Liver (tissue), 9 donors: ENCODE measurements around the gene OCEL1. TPM values are rescaled to one million over a fixed set of nuclear protein-coding genes. Genes with fewer than 3 reads are reported as not detected.

Source experiments
- DNase-seq: peaks from one replicate; pipeline ENCODE4 v3.0.0-alpha.2; 2017; ENCODE audit warnings: low spot score
- H3K27ac ChIP-seq, 2 donors: one replicate each; pipeline ENCODE4 v1.7.0; 2013; ENCODE audit warnings: inconsistent platforms in 2 of 2, low read length in 2 of 2, control low read depth in 1 of 2, low read depth in 1 of 2, mild to moderate bottlenecking in 1 of 2
- H3K27me3 ChIP-seq, 4 donors: one replicate each; pipeline versions ENCODE4 v1.6.1 to v1.7.0; 2013; ENCODE audit warnings: low read length in 3 of 4, inconsistent platforms in 1 of 4, mild to moderate bottlenecking in 1 of 4, moderate library complexity in 1 of 4; ENCODE audit not compliant: control insufficient read depth in 4 of 4, insufficient read depth in 4 of 4
- H3K36me3 ChIP-seq, 4 donors: one replicate each; pipeline versions ENCODE4 v1.6.1 to v1.7.0; 2013; ENCODE audit warnings: low read length in 3 of 4, mild to moderate bottlenecking in 3 of 4, low read depth in 1 of 4, moderate library complexity in 1 of 4; ENCODE audit not compliant: control insufficient read depth in 4 of 4, insufficient read depth in 3 of 4
- H3K4me1 ChIP-seq, 4 donors: one replicate each; pipeline versions ENCODE4 v1.6.1 to v1.7.0; 2013; ENCODE audit warnings: low read length in 3 of 4, mild to moderate bottlenecking in 3 of 4, moderate library complexity in 1 of 4; ENCODE audit not compliant: control insufficient read depth in 4 of 4, insufficient read depth in 4 of 4
- H3K4me3 ChIP-seq, 3 donors: one replicate each; pipeline versions ENCODE4 v1.6.1 to v1.7.0; 2013; ENCODE audit warnings: low read length in 3 of 3, control low read depth in 1 of 3, low read depth in 1 of 3, mild to moderate bottlenecking in 1 of 3
- H3K9ac ChIP-seq, 2 donors: one replicate each; pipeline ENCODE4 v1.7.0; 2013; ENCODE audit warnings: low read length in 2 of 2, mild to moderate bottlenecking in 2 of 2, moderate library complexity in 2 of 2, control low read depth in 1 of 2, low read depth in 1 of 2
- H3K9me3 ChIP-seq, 4 donors: one replicate each; pipeline versions ENCODE4 v1.6.1 to v1.7.0; 2013; ENCODE audit warnings: low read length in 3 of 4; ENCODE audit not compliant: control insufficient read depth in 4 of 4
- ATF3 ChIP-seq: IDR thresholded peaks from 2 replicates; pipeline ENCODE4 v1.6.1; 2016; ENCODE audit warnings: antibody characterized with exemption
- CTCF ChIP-seq: fragments of 150-350 bp; IDR thresholded peaks from 2 replicates; pipeline ENCODE4 v1.5.1; 2017; ENCODE audit warnings: improper control_type of control experiment, low read depth, low read length; ENCODE audit not compliant: missing input control
- EGR1 ChIP-seq, 2 donors: IDR thresholded peaks; 2 replicates each; pipeline ENCODE4 v1.6.1; 2016 to 2018; ENCODE audit warnings: antibody characterized with exemption in 2 of 2, low read depth in 2 of 2
- FOXA1 ChIP-seq: IDR thresholded peaks from 2 replicates; pipeline ENCODE4 v1.6.1; 2016; ENCODE audit warnings: antibody characterized with exemption
- FOXA2 ChIP-seq: IDR thresholded peaks from 2 replicates; pipeline ENCODE4 v1.6.1; 2016; ENCODE audit warnings: antibody characterized with exemption
- GABPA ChIP-seq, 2 donors: IDR thresholded peaks in 1 of 2; conservative IDR thresholded peaks in 1 of 2; 2 replicates each; pipeline ENCODE4 v1.6.1; 2016; ENCODE audit warnings: antibody characterized with exemption in 2 of 2, mild to moderate bottlenecking in 1 of 2, moderate library complexity in 1 of 2
- JUND ChIP-seq, 2 donors: IDR thresholded peaks; 2 replicates each; pipeline ENCODE4 v1.6.1; 2016; ENCODE audit warnings: antibody characterized with exemption in 2 of 2
- REST ChIP-seq: IDR thresholded peaks from 2 replicates; pipeline ENCODE4 v1.6.1; 2016; ENCODE audit warnings: antibody characterized with exemption, mild to moderate bottlenecking
- RXRA ChIP-seq, 2 donors: IDR thresholded peaks; 2 replicates each; pipeline ENCODE4 v1.6.1; 2017 to 2018; ENCODE audit warnings: antibody characterized with exemption in 2 of 2, mild to moderate bottlenecking in 1 of 2
- TAF1 ChIP-seq: conservative IDR thresholded peaks from 2 replicates; pipeline ENCODE4 v1.6.1; 2016; ENCODE audit warnings: antibody characterized with exemption, mild to moderate bottlenecking
- YY1 ChIP-seq: IDR thresholded peaks from 2 replicates; pipeline ENCODE4 v1.6.1; 2016; ENCODE audit warnings: antibody characterized with exemption, mild to moderate bottlenecking
- ZBTB33 ChIP-seq: IDR thresholded peaks from 2 replicates; pipeline ENCODE4 v1.6.1; 2016; ENCODE audit warnings: antibody characterized with exemption
- WGBS: extraction: QIAGEN DNeasy Blood & Tissue Kit; methylation state at CpG from one replicate; pipeline ENCODE4 v1.1.7; 2013; 5-methylcytosine and 5-hydroxymethylcytosine counted together
- polyA plus RNA-seq, 2 donors: library from polyadenylated mRNA; stranded (reverse) in 1 of 2; unstranded in 1 of 2; fragments of 200-250 nt in 1 of 2; fragments of >200 nt in 1 of 2; fragmentation: Nextera tagmentation in 1 of 2; extraction: Ambion mirVana in 1 of 2; gene quantifications; one replicate each; pipeline versions ENCODE4 v1.2.1 to v1.2.3, GENCODE V29; 2013 to 2015
- total RNA-seq, 2 donors: library from RNA; depleted of rRNA; stranded (reverse); fragments of >200 nt; gene quantifications; one replicate each; pipeline ENCODE4 v1.2.3, GENCODE V29; 2014
- donor health status: healthy.
- donor health status: healthy.
- donor health status: healthy.
- donor health status: healthy.
- donor health status: healthy.

The OCEL1 gene
- total and polyA plus RNA-seq, 4 donors, result 4.9 to 32.5 (median 20.8) TPM

- no peak overlapping the region for H3K9ac ChIP-seq
- peaks cover 0 to 8% (median 6%) of the 10 kb centered on the region in 4 donors for H3K4me1 ChIP-seq
- no peak for TF ChIP-seq ZBTB33
- no peak for TF ChIP-seq FOXA2
- no peak for TF ChIP-seq FOXA1
- no peak for TF ChIP-seq YY1
- TF ChIP-seq ATF3, result no peak
- no peak for TF ChIP-seq TAF1
- no peak for TF ChIP-seq CTCF
- no peak for DNase-seq
- no peaks in the 10 kb centered on the region for H3K9me3 ChIP-seq
- no peak overlapping the region for H3K27ac ChIP-seq
- peaks cover 8 to 34% (median 10%) of the 10 kb centered on the region in 4 donors for H3K36me3 ChIP-seq
- no peak overlapping the region for H3K4me3 ChIP-seq
- WGBS, result 96% methylated on average over 14 of the region's 14 CpGs
- no peaks in the 10 kb centered on the region for H3K27me3 ChIP-seq
These were observed 15.7 kb upstream of the OCEL1 start for GRCh38 chr19:17210296-17210695.

- Histone ChIP-seq H3K4me3 (no peak overlapping the region), H3K27ac (no peak overlapping the region), H3K27me3 (no peaks in the 10 kb centered on the region), H3K9me3 (no peaks in the 10 kb centered on the region), H3K4me1 (peaks cover 0 to 15% (median 12%) of the 10 kb centered on the region in 4 donors), H3K36me3 (peaks cover 8 to 30% (median 10%) of the 10 kb centered on the region in 4 donors), H3K9ac (no peak overlapping the region)
- no peak for TF ChIP-seq EGR1 (IDR thresholded peaks at IDR 0.05; ENCODE audit: low read depth in 2 of 2)
- no peak for TF ChIP-seq RXRA (IDR thresholded peaks at IDR 0.05)
- no peak for TF ChIP-seq CTCF
- TF ChIP-seq FOXA2, result no peak
- no peak for TF ChIP-seq REST
- no peak for TF ChIP-seq JUND (IDR thresholded peaks at IDR 0.05)
- no peak for TF ChIP-seq GABPA (IDR thresholded peaks at IDR 0.05 in 1 of 2, conservative IDR thresholded peaks at IDR 0.05 in 1 of 2)
- WGBS, result 95% methylated on average over 58 of the region's 58 CpGs
- DNase-seq, result no peak
These were observed 14.2 kb upstream of the OCEL1 start for GRCh38 chr19:17211547-17212446.
